Measurements from ENCODE around the gene OXSR1.

- no peak for TF ChIP-seq CTCF (IDR thresholded peaks at IDR 0.05; ENCODE audit: low read depth, low read length, missing input control)
- no peak for TF ChIP-seq GABPA (IDR thresholded peaks at IDR 0.05 in 1 of 2, conservative IDR thresholded peaks at IDR 0.05 in 1 of 2)
- TF ChIP-seq MAX (IDR thresholded peaks at IDR 0.05): no peak
- TF ChIP-seq REST (IDR thresholded peaks at IDR 0.05): no peak
- no peak for TF ChIP-seq HNF4G (IDR thresholded peaks at IDR 0.05)
- TF ChIP-seq TAF1 (conservative IDR thresholded peaks at IDR 0.05): no peak
- TF ChIP-seq EGR1 (IDR thresholded peaks at IDR 0.05; ENCODE audit: low read depth in 2 of 2): no peak
- TF ChIP-seq HNF4A (conservative IDR thresholded peaks at IDR 0.05): no peak
- no peak for TF ChIP-seq ATF3 (IDR thresholded peaks at IDR 0.05)
Observed at GRCh38 chr3:38118421-38119247, 46.7 kb upstream of the OXSR1 start.

All from liver (tissue), 3 donors.